H9 (cell line): ENCODE results near the gene MED12. TPM values are rescaled to one million over a fixed set of nuclear protein-coding genes. Genes with fewer than 3 reads are reported as not detected.

Source experiments
- DNase-seq: peaks from one replicate; pipeline ENCODE4 v3.0.0-alpha.2; 2017
- H2AFZ ChIP-seq: one replicate; pipeline ENCODE4 v1.6.1; 2013; ENCODE audit warnings: mild to moderate bottlenecking, low read length, control low read depth, moderate library complexity
- H2AK5ac ChIP-seq: 2 replicates; pipeline ENCODE4 v1.6.1; 2013; ENCODE audit warnings: low read length, control low read depth, mixed read lengths; ENCODE audit not compliant: insufficient read length
- H2BK120ac ChIP-seq: one replicate; pipeline ENCODE4 v1.6.1; 2013; ENCODE audit warnings: low read depth, mild to moderate bottlenecking, low read length, control low read depth, inconsistent platforms; ENCODE audit not compliant: poor library complexity, severe bottlenecking
- H2BK12ac ChIP-seq: 2 replicates; pipeline ENCODE4 v1.6.1; 2013; ENCODE audit warnings: low read length, control low read depth, mixed read lengths, low read depth; ENCODE audit not compliant: insufficient read length
- H2BK15ac ChIP-seq: 2 replicates; pipeline ENCODE4 v1.6.1; 2013; ENCODE audit warnings: low read depth, low read length, control low read depth
- H2BK20ac ChIP-seq: one replicate; pipeline ENCODE4 v1.6.1; 2013; ENCODE audit warnings: low read depth, mild to moderate bottlenecking, low read length, control low read depth, inconsistent platforms; ENCODE audit not compliant: poor library complexity, severe bottlenecking
- H2BK5ac ChIP-seq: 2 replicates; pipeline ENCODE4 v1.6.1; 2013; ENCODE audit warnings: low read length, control low read depth, mixed read lengths; ENCODE audit not compliant: insufficient read length
- H3K14ac ChIP-seq: 2 replicates; pipeline ENCODE4 v1.6.1; 2013; ENCODE audit warnings: low read length, control low read depth; ENCODE audit not compliant: insufficient read depth
- H3K18ac ChIP-seq: 2 replicates; pipeline ENCODE4 v1.6.1; 2013; ENCODE audit warnings: low read depth, mild to moderate bottlenecking, mixed read lengths, low read length, control low read depth; ENCODE audit not compliant: insufficient read length
- H3K23ac ChIP-seq: 2 replicates; pipeline ENCODE4 v1.6.1; 2013; ENCODE audit warnings: low read length, control low read depth, mixed read lengths, low read depth; ENCODE audit not compliant: insufficient read length
- H3K23me2 ChIP-seq: 2 replicates; pipeline ENCODE4 v1.6.1; 2013; ENCODE audit warnings: low read depth, mild to moderate bottlenecking, mixed read lengths, low read length, control low read depth; ENCODE audit not compliant: insufficient read length, poor library complexity, severe bottlenecking
- H3K27ac ChIP-seq: 2 replicates; pipeline ENCODE4 v1.5.1; 2013; ENCODE audit warnings: low read length, control low read depth, mixed read lengths, low read depth; ENCODE audit not compliant: insufficient read length
- H3K27me3 ChIP-seq: 2 replicates; pipeline ENCODE4 v1.6.1; 2013; ENCODE audit warnings: low read length, control low read depth, inconsistent platforms; ENCODE audit not compliant: insufficient read depth
- H3K4ac ChIP-seq: 2 replicates; pipeline ENCODE4 v1.6.1; 2013; ENCODE audit warnings: low read depth, mild to moderate bottlenecking, control low read depth, inconsistent platforms, low read length, moderate library complexity
- H3K4me1 ChIP-seq: 2 replicates; pipeline ENCODE4 v1.6.1; 2013; ENCODE audit warnings: low read length, control low read depth, inconsistent platforms; ENCODE audit not compliant: insufficient read depth
- H3K4me2 ChIP-seq: 2 replicates; pipeline ENCODE4 v1.6.1; 2013; ENCODE audit warnings: low read length, control low read depth, mixed read lengths; ENCODE audit not compliant: insufficient read length, insufficient read depth
- H3K56ac ChIP-seq: 2 replicates; pipeline ENCODE4 v1.6.1; 2013; ENCODE audit warnings: low read depth, mild to moderate bottlenecking, mixed read lengths, low read length, control low read depth; ENCODE audit not compliant: insufficient read length
- H3K79me1 ChIP-seq: 2 replicates; pipeline ENCODE4 v1.6.1; 2013; ENCODE audit warnings: low read depth, mild to moderate bottlenecking, moderate library complexity, low read length, control low read depth, inconsistent platforms; ENCODE audit not compliant: insufficient read depth, poor library complexity, severe bottlenecking
- H3K79me2 ChIP-seq: 2 replicates; pipeline ENCODE4 v1.6.1; 2013; ENCODE audit warnings: low read length, control low read depth, inconsistent platforms; ENCODE audit not compliant: insufficient read depth
- H3K9ac ChIP-seq: 2 replicates; pipeline ENCODE4 v1.6.1; 2013; ENCODE audit warnings: low read length, control low read depth, mixed read lengths; ENCODE audit not compliant: insufficient read length; ENCODE audit errors: extremely low read depth
- H3K9me3 ChIP-seq: one replicate; pipeline ENCODE4 v1.6.1; 2013; ENCODE audit warnings: low read depth, low read length, inconsistent platforms; ENCODE audit not compliant: control insufficient read depth
- H3T11ph ChIP-seq: one replicate; pipeline ENCODE4 v1.6.1; 2013; ENCODE audit warnings: mild to moderate bottlenecking, low read length, control low read depth, inconsistent platforms
- H4K20me1 ChIP-seq: one replicate; pipeline ENCODE4 v1.6.1; 2013; ENCODE audit not compliant: control insufficient read depth, insufficient read length, insufficient read depth
- H4K5ac ChIP-seq: 2 replicates; pipeline ENCODE4 v1.6.1; 2013; ENCODE audit warnings: low read depth, mild to moderate bottlenecking, mixed read lengths, low read length, control low read depth; ENCODE audit not compliant: insufficient read length
- H4K8ac ChIP-seq: replicated peaks from 2 replicates; pipeline ENCODE4 v1.6.1; 2013; ENCODE audit warnings: low read length, control low read depth, mixed read lengths, low read depth; ENCODE audit not compliant: insufficient read length
- H4K91ac ChIP-seq: 2 replicates; pipeline ENCODE4 v1.6.1; 2013; ENCODE audit warnings: low read depth, mild to moderate bottlenecking, moderate library complexity, mixed read lengths, low read length, control low read depth; ENCODE audit not compliant: insufficient read length
- H3K27ac Mint-ChIP-seq, 3 experiments: 2 replicates in 2 of 3; 3 replicates in 1 of 3; pipeline ENCODE4 v1.8.0; 2020 to 2021; ENCODE audit warnings: mixed read lengths in 3 of 3, mild to moderate bottlenecking in 1 of 3, moderate library complexity in 1 of 3
- H3K27me3 Mint-ChIP-seq: 2 replicates; pipeline ENCODE4 v1.8.0; 2021; ENCODE audit warnings: low read depth, mild to moderate bottlenecking, moderate library complexity, mixed read lengths
- H3K36me3 Mint-ChIP-seq, 3 experiments: 2 replicates in 2 of 3; 3 replicates in 1 of 3; pipeline ENCODE4 v1.8.0; 2020 to 2021; ENCODE audit warnings: low read depth in 3 of 3, mixed read lengths in 3 of 3; ENCODE audit not compliant: insufficient read depth in 1 of 3
- H3K4me1 Mint-ChIP-seq, 2 experiments: 2 replicates each; pipeline ENCODE4 v1.8.0; 2020; ENCODE audit warnings: mixed read lengths in 2 of 2
- H3K4me3 Mint-ChIP-seq, 2 experiments: 2 replicates in 1 of 2; 3 replicates in 1 of 2; pipeline ENCODE4 v1.8.0; 2020 to 2021; ENCODE audit warnings: mild to moderate bottlenecking in 2 of 2, mixed read lengths in 2 of 2, moderate library complexity in 1 of 2
- H3K9me3 Mint-ChIP-seq, 2 experiments: 2 replicates in 1 of 2; 3 replicates in 1 of 2; pipeline ENCODE4 v1.8.0; 2020; ENCODE audit warnings: mild to moderate bottlenecking in 2 of 2, mixed read lengths in 2 of 2, moderate library complexity in 1 of 2
- CTCF ChIP-seq: fragments of 200-600 bp; sonication (generic); conservative IDR thresholded peaks from 3 replicates; pipeline ENCODE4 v1.8.0; 2021; ENCODE audit warnings: antibody characterized with exemption, mild to moderate bottlenecking
- WGBS: extraction: QIAGEN DNeasy Blood & Tissue Kit; methylation state at CpG from one replicate; pipeline ENCODE4 v1.1.7; 2013; ENCODE audit warnings: missing lambda C conversion rate, low lambda C conversion rate, mixed read lengths; ENCODE audit not compliant: insufficient read length; ENCODE audit errors: extremely low coverage; 5-methylcytosine and 5-hydroxymethylcytosine counted together
- total RNA-seq: library from RNA; stranded (reverse); gene quantifications from 2 replicates; pipeline ENCODE4 v1.2.1, GENCODE V29; 2021

Gene MED12
- total RNA-seq, 1 experiment from 2014 or later, result 33.0 TPM

- DNase-seq, result no peak
Measured at GRCh38 chrX:71091263-71091662, 27.1 kb upstream of the MED12 start.

More at GRCh38 chrX:71091263-71091662, 27.1 kb upstream of the MED12 start:
- H2AFZ ChIP-seq, result no peak overlapping the region
- no peak overlapping the region for H3K4me2 ChIP-seq
- Mint-ChIP-seq H3K4me3 (no peak overlapping the region), H3K4me1 (peaks cover 3 to 5% of the 10 kb centered on the region in 2 experiments), H3K27ac (no peak overlapping the region), H3K27me3 (peaks cover 12% of the 10 kb centered on the region), H3K9me3 (peaks cover 53 to 66% of the 10 kb centered on the region in 2 experiments), H3K36me3 (peaks cover 0 to 7% (median 0%) of the 10 kb centered on the region in 3 experiments; a peak in 3 of 7 replicates)
- H4K8ac ChIP-seq, result no peak overlapping the region
- H3K27me3 ChIP-seq, result no peaks in the 10 kb centered on the region
- H3K9me3 ChIP-seq, result peaks cover 16% of the 10 kb centered on the region
- H4K91ac ChIP-seq, result no peak overlapping the region
- H3K79me1 ChIP-seq, result no peaks in the 10 kb centered on the region
- no peak overlapping the region for H3T11ph ChIP-seq
- H2AK5ac ChIP-seq, result no peak overlapping the region
- no peak overlapping the region for H2BK15ac ChIP-seq
- no peak overlapping the region for H3K14ac ChIP-seq
- H3K4me1 ChIP-seq, result no peaks in the 10 kb centered on the region
- WGBS, result no CpG with 5 or more reads among the region's 5 CpGs
- no peak overlapping the region for H3K27ac ChIP-seq
- H2BK20ac ChIP-seq, result no peak overlapping the region
- H3K79me2 ChIP-seq, result no peaks in the 10 kb centered on the region
- no peak overlapping the region for H2BK5ac ChIP-seq
- H4K5ac ChIP-seq, result no peak overlapping the region
- no peak overlapping the region for H3K4ac ChIP-seq
- no peak for TF ChIP-seq CTCF
- no peaks in the 10 kb centered on the region for H4K20me1 ChIP-seq
- H2BK12ac ChIP-seq, result no peak overlapping the region
- H3K23me2 ChIP-seq, result peaks cover 2% of the 10 kb centered on the region
- no peak overlapping the region for H3K18ac ChIP-seq
- no peak overlapping the region for H3K56ac ChIP-seq
- H3K23ac ChIP-seq, result no peak overlapping the region
- no peak overlapping the region for H2BK120ac ChIP-seq
- no peak overlapping the region for H3K9ac ChIP-seq
